Body of pancreas (tissue), 4 donors: ENCODE measurements around the gene ROBO2. TPM values are rescaled to one million over a fixed set of nuclear protein-coding genes. Genes with fewer than 3 reads are reported as not detected.

Source experiments
- ATAC-seq: fragments of 150-250 bp; one replicate; pipeline ENCODE4 v1.9.1; 2016
- DNase-seq, 4 donors: peaks; one replicate each; pipeline ENCODE4 v3.0.0-alpha.2; 2019
- H3K27ac ChIP-seq, 4 donors: fragments of 200-600 bp; sonication (generic); 1 replicate in 3 of 4; 2 replicates in 1 of 4; pipeline versions ENCODE4 v1.5.1 to v1.6.1; 2016 to 2019; ENCODE audit warnings: mild to moderate bottlenecking in 1 of 4, mixed read lengths in 1 of 4, moderate library complexity in 1 of 4
- H3K27me3 ChIP-seq, 2 donors: fragments of 200-600 bp; sonication (generic); one replicate each; pipeline ENCODE4 v1.6.0; 2016; ENCODE audit warnings: mild to moderate bottlenecking in 1 of 2
- H3K36me3 ChIP-seq, 2 donors: fragments of 200-600 bp; sonication (generic); replicated peaks in 1 of 2; 2 replicates each; pipeline ENCODE4 v1.5.1; 2016; ENCODE audit warnings: low read depth in 2 of 2; ENCODE audit not compliant: insufficient read depth in 1 of 2
- H3K4me1 ChIP-seq: fragments of 200-600 bp; sonication (generic); one replicate; pipeline ENCODE4 v1.6.0; 2016
- H3K4me3 ChIP-seq, 2 donors: fragments of 200-600 bp; sonication (generic); 1 replicate in 1 of 2; 2 replicates in 1 of 2; pipeline ENCODE4 v1.5.1; 2016 to 2019
- H3K9me3 ChIP-seq, 3 donors: fragments of 200-600 bp; sonication (generic); 1 replicate in 2 of 3; 2 replicates in 1 of 3; pipeline ENCODE4 v1.5.1; 2016
- CTCF ChIP-seq, 7 experiments: fragments of 450-650 bp in 4 of 7; fragments of 200-600 bp in 3 of 7; sonication (generic) in 3 of 7; IDR thresholded peaks; one replicate each; pipeline ENCODE4 v1.5.1; 2016 to 2019; ENCODE audit warnings: antibody characterized with exemption in 7 of 7
- POLR2A ChIP-seq, 3 donors: fragments of 450-650 bp; IDR thresholded peaks; one replicate each; pipeline ENCODE4 v1.6.1; 2016; ENCODE audit warnings: antibody characterized with exemption in 3 of 3, mild to moderate bottlenecking in 2 of 3
- WGBS, 2 donors: methylation state at CpG; one replicate each; pipeline ENCODE4 v1.1.5; 2017; 5-methylcytosine and 5-hydroxymethylcytosine counted together
- intact Hi-C: fragments of 100-400 bp; cut with DNase I; formaldehyde crosslinking; loops from one replicate; pipeline ENCODE4 v1.15.1; 2023
- total RNA-seq, 2 donors: library from RNA; depleted of rRNA; stranded (reverse); fragments of >200 nt; gene quantifications; one replicate each; pipeline ENCODE4 v1.1.0, GENCODE V29; 2016

The ROBO2 gene
- total RNA-seq, 2 donors from 2014 or later = 1.3 to 3.0 TPM

GRCh38 chr3:77500721-77501120 lies 460.8 kb downstream of the ROBO2 start:
- ATAC-seq (no peak), DNase-seq (no peak)
- WGBS, 2 donors = 58 to 65% methylated on average over 2 of the region's 2 CpGs
- Histone ChIP-seq H3K27me3 (no peaks in the 10 kb centered on the region), H3K36me3 (no peaks in the 10 kb centered on the region), H3K9me3 (no peaks in the 10 kb centered on the region), H3K4me1 (no peaks in the 10 kb centered on the region), H3K4me3 (no peak overlapping the region), H3K27ac (no peak overlapping the region)
- TF ChIP-seq POLR2A (IDR thresholded peaks at IDR 0.05) = no peak
- no peak for TF ChIP-seq CTCF (IDR thresholded peaks at IDR 0.05)
- intact Hi-C loops = no loop called here

DNA sequence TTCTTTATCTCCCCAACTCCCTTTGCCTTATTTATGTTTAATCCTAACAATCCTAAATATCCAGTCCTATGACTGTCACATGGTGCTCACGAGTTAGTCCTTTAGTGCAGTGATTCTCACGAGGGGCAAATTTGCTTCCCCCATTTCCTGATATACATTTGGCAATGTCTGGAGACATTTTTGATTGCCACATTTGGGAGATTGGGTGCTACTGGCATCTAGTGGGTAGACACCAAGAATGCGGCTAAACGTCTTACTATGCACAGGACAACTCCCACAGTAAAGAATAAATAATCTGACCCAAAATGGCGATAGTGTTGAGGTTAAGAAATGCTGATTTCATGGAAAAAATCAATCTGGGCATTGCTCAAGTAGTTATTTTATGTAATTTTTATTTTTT lies 466.5 kb downstream of the ROBO2 start:
- Histone ChIP-seq H3K4me1 (no peaks in the 10 kb centered on the region), H3K9me3 (no peaks in the 10 kb centered on the region), H3K4me3 (no peak overlapping the region), H3K36me3 (no peaks in the 10 kb centered on the region), H3K27me3 (no peaks in the 10 kb centered on the region), H3K27ac (no peak overlapping the region)
- TF ChIP-seq CTCF (IDR thresholded peaks at IDR 0.05) = no peak
- TF ChIP-seq POLR2A (IDR thresholded peaks at IDR 0.05) = no peak
- intact Hi-C loops = no loop called here
- 53 to 56% methylated on average over 5 of the region's 5 CpGs for WGBS, 2 donors
- ATAC-seq = no peak
- no peak for DNase-seq

GRCh38 chr3:77513542-77513941 lies 473.6 kb downstream of the ROBO2 start:
- TF ChIP-seq CTCF (IDR thresholded peaks at IDR 0.05) (no peak), POLR2A (IDR thresholded peaks at IDR 0.05) (no peak)
- H3K36me3 ChIP-seq = no peaks in the 10 kb centered on the region
- H3K4me1 ChIP-seq = no peaks in the 10 kb centered on the region
- no peak for DNase-seq
- ATAC-seq = no peak
- WGBS, 2 donors = 6 to 10% methylated on average over 5 of the region's 5 CpGs
- intact Hi-C loops = no loop called here
- no peaks in the 10 kb centered on the region for H3K27me3 ChIP-seq
- no peak overlapping the region for H3K27ac ChIP-seq
- no peak overlapping the region for H3K4me3 ChIP-seq
- no peaks in the 10 kb centered on the region for H3K9me3 ChIP-seq

DNA sequence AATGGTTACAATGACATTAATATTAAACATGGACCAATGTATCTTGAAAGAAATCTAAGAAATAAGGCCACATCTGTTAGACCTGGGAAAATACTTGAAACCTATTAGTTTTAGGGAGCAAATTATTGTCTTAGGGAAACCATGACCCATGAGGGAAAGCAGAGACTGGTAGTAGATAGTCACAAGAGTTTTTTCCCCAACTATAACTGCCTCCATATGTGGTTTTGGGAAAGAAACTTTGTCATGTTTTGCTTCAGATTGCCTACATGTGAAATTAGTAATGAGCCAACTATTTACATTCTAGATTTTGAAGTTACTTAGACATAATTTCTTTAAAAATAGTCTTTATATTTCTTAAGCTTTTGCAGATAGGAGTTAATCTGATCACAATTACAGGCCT lies 474.9 kb downstream of the ROBO2 start:
- no peak overlapping the region for H3K27ac ChIP-seq
- no peak for ATAC-seq
- no peaks in the 10 kb centered on the region for H3K36me3 ChIP-seq
- H3K4me1 ChIP-seq = no peaks in the 10 kb centered on the region
- H3K9me3 ChIP-seq = no peaks in the 10 kb centered on the region
- DNase-seq = no peak
- H3K27me3 ChIP-seq = no peaks in the 10 kb centered on the region
- TF ChIP-seq CTCF (IDR thresholded peaks at IDR 0.05) (no peak), POLR2A (IDR thresholded peaks at IDR 0.05) (no peak)
- intact Hi-C loops = no loop called here
- H3K4me3 ChIP-seq = no peak overlapping the region

DNA sequence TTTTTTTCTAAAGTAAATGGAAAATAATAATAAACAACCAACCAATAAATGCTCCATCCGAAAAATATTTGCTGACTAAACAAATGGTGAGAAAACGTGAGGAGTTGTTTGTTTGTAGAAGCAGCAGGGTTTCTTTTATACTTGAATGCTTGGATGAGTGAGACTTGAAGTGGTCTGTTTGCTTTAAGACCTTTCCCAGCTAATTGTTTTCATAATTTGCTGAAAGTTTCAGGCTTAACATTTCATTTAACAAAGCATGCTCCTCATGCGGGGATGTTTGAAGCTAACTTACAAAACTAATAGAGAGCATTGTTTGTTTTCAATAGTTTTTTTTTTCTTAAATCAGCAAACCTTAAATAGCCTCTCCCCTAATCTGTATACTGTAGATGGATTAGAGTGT lies 484.6 kb downstream of the ROBO2 start:
- ATAC-seq = no peak

More for the DNA sequence above, 484.6 kb downstream of the ROBO2 start:
- Histone ChIP-seq H3K4me3 (no peak overlapping the region), H3K27ac (no peak overlapping the region), H3K4me1 (no peaks in the 10 kb centered on the region), H3K27me3 (no peaks in the 10 kb centered on the region), H3K36me3 (no peaks in the 10 kb centered on the region), H3K9me3 (no peaks in the 10 kb centered on the region)
- no peak for DNase-seq
- TF ChIP-seq POLR2A (IDR thresholded peaks at IDR 0.05) (no peak), CTCF (IDR thresholded peaks at IDR 0.05) (no peak)
- intact Hi-C loops = no loop called here
- 17 to 35% methylated on average over 3 of the region's 3 CpGs for WGBS, 2 donors
